Medulla oblongata (tissue), 1 donor: Measurements from ENCODE around the gene BCAR1.
"Not testable (repeated sequence)": the region's sequence is repeated elsewhere in the genome, so short reads cannot be mapped to it uniquely, and the experiment has no call there.

ENCODE experiments used
- DNase-seq: peaks from one replicate; pipeline ENCODE4 v3.0.0-alpha.2; 2015; ENCODE audit errors: extremely low spot score

The BCAR1 gene

GRCh38 chr16:75251280-75252048 is at the start of gene BCAR1:
BCAR1 (minus strand) TSS chr16:75251624; CDS start chr16:75251482, 142 bp downstream.
- DNase-seq = peak; percentile 86

- DNase-seq = peak; percentile 76
Observed at GRCh38 chr16:75298267-75298666, 46.8 kb upstream of the BCAR1 start.

- peak; percentile 70 for DNase-seq
Observed at GRCh38 chr16:75296606-75297005, 45.2 kb upstream of the BCAR1 start.

- no peak for DNase-seq
Observed at GRCh38 chr16:75294773-75295459, 43.5 kb upstream of the BCAR1 start.

GRCh38 chr16:75293772-75294171 is 42.3 kb upstream of the BCAR1 start:
- no peak for DNase-seq

GRCh38 chr16:75293173-75293572 is 41.7 kb upstream of the BCAR1 start:
- no peak for DNase-seq

GRCh38 chr16:75292691-75293090 is 41.3 kb upstream of the BCAR1 start:
- no peak for DNase-seq

GRCh38 chr16:75289189-75289588 is 37.8 kb upstream of the BCAR1 start:
- no peak for DNase-seq

GRCh38 chr16:75288596-75289120 is 37.2 kb upstream of the BCAR1 start:
- no peak for DNase-seq

- DNase-seq = no peak
Observed at GRCh38 chr16:75288181-75288580, 36.8 kb upstream of the BCAR1 start.

GRCh38 chr16:75287708-75288107 is 36.3 kb upstream of the BCAR1 start:
- DNase-seq = no peak

GRCh38 chr16:75286389-75286788 is 35.0 kb upstream of the BCAR1 start:
- no peak for DNase-seq

- DNase-seq = no peak
Observed at GRCh38 chr16:75282466-75283281, 31.2 kb upstream of the BCAR1 start.

- DNase-seq = no peak
Observed at GRCh38 chr16:75281826-75282225, 30.4 kb upstream of the BCAR1 start.

- not testable (repeated sequence) for DNase-seq
Observed at GRCh38 chr16:75281009-75281408, 29.6 kb upstream of the BCAR1 start.

- DNase-seq = no peak
Observed at GRCh38 chr16:75280331-75280804, 28.9 kb upstream of the BCAR1 start.

GRCh38 chr16:75279305-75279704 is 27.9 kb upstream of the BCAR1 start:
- no peak for DNase-seq

- DNase-seq = no peak
Observed at GRCh38 chr16:75273054-75273925, 21.9 kb upstream of the BCAR1 start.

GRCh38 chr16:75272629-75273028 is 21.2 kb upstream of the BCAR1 start:
- not testable (repeated sequence) for DNase-seq

GRCh38 chr16:75272097-75272551 is 20.7 kb upstream of the BCAR1 start:
- DNase-seq = no peak
